ENCODE results near the gene MRPS25. TPM values are rescaled to one million over a fixed set of nuclear protein-coding genes. Genes with fewer than 3 reads are reported as not detected.

The MRPS25 gene
- polyA plus RNA-seq, 1 donor from 2014 or later: 74.4 TPM

DNA sequence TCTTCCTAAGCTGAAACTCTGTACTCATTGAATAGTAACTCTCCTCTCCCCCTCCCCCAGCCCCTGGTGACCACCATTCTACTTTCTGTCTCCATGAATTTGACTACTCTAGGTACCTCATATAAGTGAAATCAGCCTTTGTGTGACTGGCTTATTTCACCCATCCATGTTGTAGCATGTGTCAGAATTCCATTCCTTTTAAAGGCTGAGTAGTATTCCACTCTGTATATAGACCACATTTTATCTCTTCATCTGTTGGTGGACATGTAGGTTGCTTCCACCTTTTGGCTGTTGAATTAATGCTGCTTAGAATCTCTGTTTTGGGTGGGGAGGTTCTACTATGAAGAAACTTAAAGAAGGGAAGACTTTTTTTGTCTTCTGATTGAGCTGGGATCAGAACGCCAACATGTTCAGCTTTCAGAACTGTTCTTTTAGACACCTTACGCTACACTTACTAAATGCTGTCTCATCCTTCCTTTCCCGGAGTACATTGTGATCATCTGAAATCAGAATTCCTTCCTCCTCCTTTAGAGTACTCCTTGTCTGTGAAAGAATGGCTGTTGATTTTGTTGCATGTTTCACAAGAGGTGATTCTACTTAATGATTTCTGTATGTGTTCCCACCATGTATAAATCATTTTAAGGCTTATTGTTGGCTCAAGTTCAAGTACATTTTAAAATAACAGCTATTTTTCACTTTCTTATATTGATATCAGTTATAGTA, 50.3 kb downstream of the MRPS25 start:
- H3K4me2 ChIP-seq (ENCODE audit: low read length): no peak overlapping the region
- H3K36me3 ChIP-seq (ENCODE audit: insufficient read depth, low read length): peaks cover 9% of the 10 kb centered on the region
- no peaks in the 10 kb centered on the region for H4K20me1 ChIP-seq (ENCODE audit: insufficient read depth)
- no peak overlapping the region for H3K4me3 ChIP-seq (ENCODE audit: low read length)
- no peak overlapping the region for H3K27ac ChIP-seq (ENCODE audit: low read length)
- no peaks in the 10 kb centered on the region for H3K27me3 ChIP-seq (ENCODE audit: insufficient read depth, low read depth, low read length)
- H3K9ac ChIP-seq (ENCODE audit: low read length): no peak overlapping the region
- H3K79me2 ChIP-seq (replicated peaks; ENCODE audit: insufficient read depth, low read length): no peaks in the 10 kb centered on the region
- no peaks in the 10 kb centered on the region for H3F3A ChIP-seq (ENCODE audit: insufficient read depth, low read length, poor library complexity, severe bottlenecking)
- no peak overlapping the region for H2AFZ ChIP-seq (ENCODE audit: low read depth, low read length)
- no peak for TF ChIP-seq TAF1 (IDR thresholded peaks at IDR 0.05; ENCODE audit: low read depth)
- no peak for TF ChIP-seq POLR2AphosphoS5 (IDR thresholded peaks at IDR 0.05)
- TF ChIP-seq SMC3 (conservative IDR thresholded peaks at IDR 0.05; ENCODE audit: poor library complexity): no peak
- no peak for TF ChIP-seq EZH2 (IDR thresholded peaks at IDR 0.05; ENCODE audit: borderline replicate concordance, insufficient read depth, low read length, poor library complexity, severe bottlenecking)
- TF ChIP-seq REST (IDR thresholded peaks at IDR 0.05; ENCODE audit: borderline replicate concordance): no peak
- TF ChIP-seq RAD21 (conservative IDR thresholded peaks at IDR 0.05): no peak
- TF ChIP-seq, protein P1, sequence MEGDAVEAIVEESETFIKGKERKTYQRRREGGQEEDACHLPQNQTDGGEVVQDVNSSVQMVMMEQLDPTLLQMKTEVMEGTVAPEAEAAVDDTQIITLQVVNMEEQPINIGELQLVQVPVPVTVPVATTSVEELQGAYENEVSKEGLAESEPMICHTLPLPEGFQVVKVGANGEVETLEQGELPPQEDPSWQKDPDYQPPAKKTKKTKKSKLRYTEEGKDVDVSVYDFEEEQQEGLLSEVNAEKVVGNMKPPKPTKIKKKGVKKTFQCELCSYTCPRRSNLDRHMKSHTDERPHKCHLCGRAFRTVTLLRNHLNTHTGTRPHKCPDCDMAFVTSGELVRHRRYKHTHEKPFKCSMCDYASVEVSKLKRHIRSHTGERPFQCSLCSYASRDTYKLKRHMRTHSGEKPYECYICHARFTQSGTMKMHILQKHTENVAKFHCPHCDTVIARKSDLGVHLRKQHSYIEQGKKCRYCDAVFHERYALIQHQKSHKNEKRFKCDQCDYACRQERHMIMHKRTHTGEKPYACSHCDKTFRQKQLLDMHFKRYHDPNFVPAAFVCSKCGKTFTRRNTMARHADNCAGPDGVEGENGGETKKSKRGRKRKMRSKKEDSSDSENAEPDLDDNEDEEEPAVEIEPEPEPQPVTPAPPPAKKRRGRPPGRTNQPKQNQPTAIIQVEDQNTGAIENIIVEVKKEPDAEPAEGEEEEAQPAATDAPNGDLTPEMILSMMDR (IDR thresholded peaks at IDR 0.05; ENCODE audit: poor library complexity, severe bottlenecking): no peak
- TF ChIP-seq EP300 (conservative IDR thresholded peaks at IDR 0.05; ENCODE audit: poor library complexity, severe bottlenecking): no peak
- no peak for TF ChIP-seq MXI1 (conservative IDR thresholded peaks at IDR 0.05; ENCODE audit: poor library complexity, severe bottlenecking)
- no peaks in the 10 kb centered on the region for H3K9me3 ChIP-seq (ENCODE audit: low read length)
- H3K9me2 ChIP-seq (ENCODE audit: insufficient read depth, low read length): no peaks in the 10 kb centered on the region

GRCh38 chr3:15011174-15011573, 53.9 kb downstream of the MRPS25 start:
- H3F3A ChIP-seq (ENCODE audit: insufficient read depth, low read length, poor library complexity, severe bottlenecking): no peaks in the 10 kb centered on the region
- peaks cover 9% of the 10 kb centered on the region for H3K36me3 ChIP-seq (ENCODE audit: insufficient read depth, low read length)

More at GRCh38 chr3:15011174-15011573, 53.9 kb downstream of the MRPS25 start:
- Histone ChIP-seq H3K79me2 (replicated peaks; ENCODE audit: insufficient read depth, low read length) (no peaks in the 10 kb centered on the region), H3K9me2 (ENCODE audit: insufficient read depth, low read length) (no peaks in the 10 kb centered on the region), H3K9me3 (ENCODE audit: low read length) (no peaks in the 10 kb centered on the region), H3K27me3 (ENCODE audit: insufficient read depth, low read depth, low read length) (no peaks in the 10 kb centered on the region), H2AFZ (ENCODE audit: low read depth, low read length) (no peak overlapping the region), H4K20me1 (ENCODE audit: insufficient read depth) (no peaks in the 10 kb centered on the region), H3K4me2 (ENCODE audit: low read length) (no peak overlapping the region), H3K9ac (ENCODE audit: low read length) (no peak overlapping the region), H3K27ac (ENCODE audit: low read length) (no peak overlapping the region), H3K4me3 (ENCODE audit: low read length) (no peak overlapping the region)
- TF ChIP-seq RAD21 (conservative IDR thresholded peaks at IDR 0.05) (no peak), POLR2AphosphoS5 (IDR thresholded peaks at IDR 0.05) (no peak), EP300 (conservative IDR thresholded peaks at IDR 0.05; ENCODE audit: poor library complexity, severe bottlenecking) (no peak)
